ENCODE data around the gene RIMS3. TPM values are rescaled to one million over a fixed set of nuclear protein-coding genes. Genes with fewer than 3 reads are reported as not detected.
A peak's percentile ranks its signal among the peaks of the same experiment; 100 is the strongest.

Gene RIMS3
- polyA plus RNA-seq, 1 donor (not counting 4 experiments of a cell fraction or from before 2014, with no cell fraction given): 1.7 TPM

GRCh38 chr1:40625076-40625475, 40.4 kb downstream of the RIMS3 start:
- H4K20me1 ChIP-seq (ENCODE audit: control insufficient read depth, extremely low read depth, insufficient read depth, low read length): no peaks in the 10 kb centered on the region
- H3K79me2 ChIP-seq (ENCODE audit: control insufficient read depth, insufficient read depth, low read length): no peaks in the 10 kb centered on the region
- DNase-seq (ENCODE audit: low read depth, low spot score): no peak
- no peak for FAIRE-seq
- no peaks in the 10 kb centered on the region for H3K36me3 ChIP-seq (ENCODE audit: control insufficient read depth in 2 of 2, extremely low read depth in 1 of 2, insufficient read depth in 2 of 2, low read length in 2 of 2)
- no peak overlapping the region for H3K4me3 ChIP-seq (ENCODE audit: control insufficient read depth in 2 of 3, extremely low read depth in 1 of 3, insufficient read depth in 2 of 3, low read depth in 1 of 3, low read length in 3 of 3)
- TF ChIP-seq EZH2 (IDR thresholded peaks at IDR 0.05; ENCODE audit: low read length) (no peak), CTCF (optimal IDR thresholded peaks at IDR 0.05 in 1 of 3, IDR thresholded peaks at IDR 0.05 in 1 of 3, conservative IDR thresholded peaks at IDR 0.05 in 1 of 3; ENCODE audit: extremely low read depth in 1 of 3, insufficient read depth in 2 of 3, low read length in 3 of 3) (peak; percentile 57 to 80 (median 75))
- no peak overlapping the region for H2AFZ ChIP-seq (ENCODE audit: control insufficient read depth, low read length)
- no peaks in the 10 kb centered on the region for H3K9me1 ChIP-seq (ENCODE audit: control insufficient read depth, extremely low read depth, insufficient read depth, low read length)
- H3K27me3 ChIP-seq (ENCODE audit: control insufficient read depth, extremely low read depth, insufficient read depth, low read length): peaks cover 13% of the 10 kb centered on the region
- H3K4me2 ChIP-seq (ENCODE audit: control insufficient read depth, extremely low read depth, insufficient read depth, low read depth, low read length): no peak overlapping the region
- H3K9ac ChIP-seq (ENCODE audit: control insufficient read depth, extremely low read depth, insufficient read depth, low read length): no peak overlapping the region
- peaks cover 16% of the 10 kb centered on the region for H3K4me1 ChIP-seq (ENCODE audit: control insufficient read depth, extremely low read depth, insufficient read depth, low read length)
- dilution Hi-C loops (cut with MboI; ENCODE audit: extremely low pct_ligation_motif_present, low sequenced_read_pairs): no loop called here
- H3K9me3 ChIP-seq (ENCODE audit: control insufficient read depth, low read depth, low read length): no peaks in the 10 kb centered on the region
- H3K27ac ChIP-seq (ENCODE audit: control insufficient read depth, insufficient read depth, low read length): no peak overlapping the region

DNA sequence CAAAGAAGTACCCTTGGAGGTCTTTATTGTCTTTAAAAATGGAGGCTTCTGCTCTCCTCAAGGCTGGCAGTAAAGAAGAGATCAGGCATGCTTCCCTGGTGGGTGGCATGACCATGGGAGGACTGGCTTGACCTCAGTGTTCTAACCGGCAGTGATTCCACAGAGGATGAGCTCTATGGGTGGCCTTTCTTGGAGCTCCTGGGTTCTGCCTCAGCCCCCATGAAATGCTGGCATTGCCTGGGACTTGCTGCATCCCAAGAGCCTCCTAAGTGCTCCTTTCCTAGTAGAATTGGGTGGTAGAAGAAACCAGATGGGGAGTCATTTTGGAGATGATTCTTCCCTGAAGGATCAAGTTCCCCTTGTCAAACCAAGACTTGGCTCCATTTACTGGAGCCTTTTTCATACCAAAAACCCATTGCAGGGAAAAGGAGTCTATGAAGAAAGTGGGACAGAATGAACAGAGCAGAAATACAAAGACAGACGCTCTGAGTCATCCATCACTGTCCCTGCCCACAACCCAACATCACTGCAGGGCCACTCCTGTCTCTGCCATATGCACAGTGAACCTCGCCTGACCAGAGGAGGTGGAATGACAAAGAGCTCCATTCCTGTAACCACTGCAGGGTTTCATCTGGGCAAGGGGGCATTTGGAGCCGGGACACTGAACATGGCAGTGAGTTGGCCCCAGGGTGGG, 42.4 kb downstream of the RIMS3 start:
- Histone ChIP-seq H3K9me1 (ENCODE audit: control insufficient read depth, extremely low read depth, insufficient read depth, low read length) (no peaks in the 10 kb centered on the region), H2AFZ (ENCODE audit: control insufficient read depth, low read length) (no peak overlapping the region), H3K79me2 (ENCODE audit: control insufficient read depth, insufficient read depth, low read length) (no peaks in the 10 kb centered on the region), H4K20me1 (ENCODE audit: control insufficient read depth, extremely low read depth, insufficient read depth, low read length) (no peaks in the 10 kb centered on the region), H3K36me3 (ENCODE audit: control insufficient read depth in 2 of 2, extremely low read depth in 1 of 2, insufficient read depth in 2 of 2, low read length in 2 of 2) (no peaks in the 10 kb centered on the region), H3K4me1 (ENCODE audit: control insufficient read depth, extremely low read depth, insufficient read depth, low read length) (peaks cover 9% of the 10 kb centered on the region), H3K27me3 (ENCODE audit: control insufficient read depth, extremely low read depth, insufficient read depth, low read length) (peaks cover 13% of the 10 kb centered on the region), H3K9me3 (ENCODE audit: control insufficient read depth, low read depth, low read length) (no peaks in the 10 kb centered on the region), H3K9ac (ENCODE audit: control insufficient read depth, extremely low read depth, insufficient read depth, low read length) (no peak overlapping the region), H3K4me2 (ENCODE audit: control insufficient read depth, extremely low read depth, insufficient read depth, low read depth, low read length) (no peak overlapping the region), H3K4me3 (ENCODE audit: control insufficient read depth in 2 of 3, extremely low read depth in 1 of 3, insufficient read depth in 2 of 3, low read depth in 1 of 3, low read length in 3 of 3) (no peak overlapping the region), H3K27ac (ENCODE audit: control insufficient read depth, insufficient read depth, low read length) (no peak overlapping the region)
- DNase-seq (ENCODE audit: low read depth, low spot score) (no peak), FAIRE-seq (no peak)
- TF ChIP-seq EZH2 (IDR thresholded peaks at IDR 0.05; ENCODE audit: low read length): no peak
- no peak for TF ChIP-seq CTCF (optimal IDR thresholded peaks at IDR 0.05 in 1 of 3, IDR thresholded peaks at IDR 0.05 in 1 of 3, conservative IDR thresholded peaks at IDR 0.05 in 1 of 3; ENCODE audit: extremely low read depth in 1 of 3, insufficient read depth in 2 of 3, low read length in 3 of 3)
- dilution Hi-C loops (cut with MboI; ENCODE audit: extremely low pct_ligation_motif_present, low sequenced_read_pairs): no loop called here

Data from keratinocyte (primary cell).